ENCODE results near the gene FRK.

GRCh38 chr6:115986026-115986425, 74.7 kb downstream of the FRK start:
- TF ChIP-seq POLR2A (IDR thresholded peaks at IDR 0.05) (no peak), EP300 (IDR thresholded peaks at IDR 0.05) (no peak)
